Adipose tissue (tissue), 3 donors: Measurements from ENCODE around the gene TMEM165. TPM values are rescaled to one million over a fixed set of nuclear protein-coding genes. Genes with fewer than 3 reads are reported as not detected.

ENCODE experiments used
- H3K27ac ChIP-seq: one replicate; pipeline ENCODE4 v1.5.1; 2013; ENCODE audit warnings: low read depth, low read length
- WGBS, 3 donors: extraction: QIAGEN DNeasy Blood & Tissue Kit; methylation state at CpG; one replicate each; pipeline ENCODE4 v1.1.7; 2013; 5-methylcytosine and 5-hydroxymethylcytosine counted together
- polyA plus RNA-seq, 3 donors: library from polyadenylated mRNA; stranded (reverse); fragments of 200-250 nt; gene quantifications; one replicate each; pipeline ENCODE4 v1.2.3, GENCODE V29; 2013
- donor health status: healthy with polysubstance abuse.
- donor health status: Bipolar disorder and iron deficiency.
- donor health status: healthy.

TMEM165 gene
- polyA plus RNA-seq, 3 donors, result 26.4 to 92.9 (median 61.5) TPM

- WGBS, 3 donors, result 49 to 87% (median 80%) methylated on average over 3 of the region's 3 CpGs
- H3K27ac ChIP-seq, result no peak overlapping the region
Measured at GRCh38 chr4:55437823-55438222, 42.1 kb downstream of the TMEM165 start.

- 38 to 99% (median 88%) methylated on average over 2 of the region's 2 CpGs for WGBS, 3 donors
- no peak overlapping the region for H3K27ac ChIP-seq
Measured at GRCh38 chr4:55438314-55438713, 42.6 kb downstream of the TMEM165 start.

- H3K27ac ChIP-seq, result no peak overlapping the region
Measured at GRCh38 chr4:55439023-55439422, 43.3 kb downstream of the TMEM165 start.

- no peak overlapping the region for H3K27ac ChIP-seq
- WGBS, 3 donors, result 95 to 98% (median 96%) methylated on average over 2 of the region's 2 CpGs
Measured at GRCh38 chr4:55440786-55441185, 45.0 kb downstream of the TMEM165 start.

- H3K27ac ChIP-seq, result no peak overlapping the region
- 64 to 97% (median 76%) methylated on average over 1 of the region's 1 CpG for WGBS, 3 donors
Measured at GRCh38 chr4:55442541-55442940, 46.8 kb downstream of the TMEM165 start.

- 19 to 47% (median 46%) methylated on average over 2 of the region's 2 CpGs for WGBS, 3 donors
- H3K27ac ChIP-seq, result no peak overlapping the region
Measured at GRCh38 chr4:55444827-55445226, 49.1 kb downstream of the TMEM165 start.

- H3K27ac ChIP-seq, result no peak overlapping the region
- WGBS, 3 donors, result 88 to 99% (median 98%) methylated on average over 2 of the region's 2 CpGs
Measured at GRCh38 chr4:55445921-55446577, 50.3 kb downstream of the TMEM165 start.

GRCh38 chr4:55446578-55446922 is 50.8 kb downstream of the TMEM165 start:
- H3K27ac ChIP-seq, result no peak overlapping the region
- WGBS, 3 donors, result 89 to 95% (median 94%) methylated on average over 1 of the region's 1 CpG

GRCh38 chr4:55447108-55447708 is 51.5 kb downstream of the TMEM165 start:
- no peak overlapping the region for H3K27ac ChIP-seq
- WGBS, 3 donors, result 72 to 92% (median 74%) methylated on average over 9 of the region's 9 CpGs

GRCh38 chr4:55447831-55448230 is 52.1 kb downstream of the TMEM165 start:
- 72 to 84% (median 74%) methylated on average over 1 of the region's 1 CpG for WGBS, 3 donors
- H3K27ac ChIP-seq, result no peak overlapping the region

GRCh38 chr4:55450566-55450965 is 54.8 kb downstream of the TMEM165 start:
- 88 to 99% (median 88%) methylated on average over 8 of the region's 8 CpGs for WGBS, 3 donors
- H3K27ac ChIP-seq, result no peak overlapping the region

GRCh38 chr4:55458164-55458563 is 62.4 kb downstream of the TMEM165 start:
- WGBS, 3 donors, result 80 to 92% (median 81%) methylated on average over 5 of the region's 5 CpGs
- no peak overlapping the region for H3K27ac ChIP-seq

- 84 to 93% (median 86%) methylated on average over 2 of the region's 2 CpGs for whole genome bisulfite sequencing, 3 donors
- no peak overlapping the region for H3K27ac ChIP-seq
Measured at GRCh38 chr4:55458611-55459010, 62.9 kb downstream of the TMEM165 start.

- no peak overlapping the region for H3K27ac ChIP-seq
- 72 to 96% (median 73%) methylated on average over 3 of the region's 3 CpGs for WGBS, 3 donors
Measured at GRCh38 chr4:55466001-55466400, 70.2 kb downstream of the TMEM165 start.

GRCh38 chr4:55468724-55469123 is 73.0 kb downstream of the TMEM165 start:
- no peak overlapping the region for H3K27ac ChIP-seq
- WGBS, 3 donors, result 87 to 93% (median 90%) methylated on average over 2 of the region's 2 CpGs

GRCh38 chr4:55469979-55470378 is 74.2 kb downstream of the TMEM165 start:
- WGBS, 3 donors, result 96 to 100% (median 99%) methylated on average over 1 of the region's 1 CpG
- no peak overlapping the region for H3K27ac ChIP-seq

Other genes starting within 250 kb of the TMEM165 start
- gene SRD5A3, start 49.7 kb upstream of the TMEM165 start, polyA plus RNA-seq, result 10 to 100 TPM in 1 of 3 donors, 1 to 10 TPM in 2; 6.9 to 11.2 (median 7.4) TPM
- 10 to 100 TPM in 1 of 3 donors, 1 to 10 TPM in 2; 2.9 to 10.1 (median 8.2) TPM for gene CLOCK, start 151.0 kb downstream of the TMEM165 start, polyA plus RNA-seq
- not detected for gene PDCL2, start 196.3 kb downstream of the TMEM165 start, polyA plus RNA-seq
- gene NMU, start 240.3 kb downstream of the TMEM165 start, polyA plus RNA-seq, result under 1 TPM in 1 of 3 donors, not detected in 2; 0.36 TPM